GM18499 (cell line): ENCODE data around the gene CD7.
"Not testable (repeated sequence)": the region's sequence is repeated elsewhere in the genome, so short reads cannot be mapped to it uniquely, and the experiment has no call there.

Source experiments
- ATAC-seq: cut with Tn5 transposase; IDR thresholded peaks from one replicate; pipeline ENCODE4 v1.9.1; 2021; ENCODE audit warnings: moderate number of reproducible peaks; ENCODE audit not compliant: insufficient read depth, unreplicated experiment

Gene CD7

DNA sequence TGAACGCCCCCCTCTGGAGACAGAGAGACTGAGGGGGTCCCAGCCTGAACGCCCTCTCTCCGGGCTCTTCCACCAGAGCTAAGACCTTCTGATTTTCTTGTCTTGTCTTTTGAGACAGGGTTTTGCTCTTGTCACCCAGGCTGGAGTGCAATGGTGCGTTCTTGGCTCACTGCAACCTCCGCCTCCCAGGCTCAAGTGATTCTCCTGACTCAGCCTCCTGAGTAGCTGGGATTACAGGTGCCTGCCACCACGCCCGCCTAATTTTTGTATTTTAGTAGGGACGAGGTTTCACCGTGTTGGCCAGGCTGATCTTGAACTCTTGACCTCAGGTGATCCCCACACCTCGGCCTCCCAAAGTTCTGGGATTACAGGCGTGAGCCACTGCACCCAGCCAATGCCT is 30.6 kb upstream of the CD7 start:
- ATAC-seq, result not testable (repeated sequence)

DNA sequence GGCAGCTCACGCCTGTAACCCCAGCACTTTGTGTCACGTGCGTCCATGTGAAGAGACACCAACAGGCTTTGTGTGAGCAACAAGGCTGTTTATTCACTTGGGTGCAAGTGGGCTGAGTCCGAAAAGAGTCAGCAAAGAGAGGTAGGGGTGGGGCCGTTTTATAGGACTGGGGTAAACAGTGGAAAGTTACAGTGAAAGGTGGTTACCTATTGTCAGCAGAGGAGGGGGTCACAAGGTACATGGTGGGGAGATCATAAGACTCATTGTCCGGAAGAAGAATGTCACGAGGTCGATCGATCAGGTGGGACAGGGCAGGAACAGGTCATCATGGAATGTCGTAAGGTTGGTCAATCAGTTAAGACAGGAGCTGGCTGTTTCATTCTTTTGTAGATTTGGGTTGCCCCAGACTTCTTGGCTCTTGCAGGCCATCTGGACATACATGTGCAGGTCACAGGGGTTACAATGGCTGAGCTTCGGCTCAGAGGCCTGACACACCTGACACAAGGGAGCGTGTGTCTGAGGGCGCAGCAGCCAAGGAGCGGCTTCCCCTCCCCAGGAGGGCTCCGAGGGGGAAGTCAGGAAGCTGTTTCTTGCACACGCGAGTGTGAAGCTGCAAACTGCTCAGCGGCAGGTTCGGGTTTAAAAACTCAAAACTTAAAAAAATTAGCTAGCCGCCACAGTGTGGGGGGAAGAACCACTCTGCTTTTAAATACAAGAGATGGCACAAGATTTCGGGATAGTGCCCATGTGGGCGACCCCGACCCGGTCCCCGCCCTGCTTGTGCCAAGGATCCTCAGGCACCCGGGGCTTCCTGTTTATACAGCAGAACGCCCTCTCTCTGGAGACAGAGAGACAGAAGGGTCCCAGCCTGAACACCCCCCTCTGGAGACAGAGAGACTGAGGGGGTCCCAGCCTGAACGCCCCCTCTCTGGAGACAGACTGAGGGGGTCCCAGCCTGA is 29.2 kb upstream of the CD7 start:
- ATAC-seq, result no peak

DNA sequence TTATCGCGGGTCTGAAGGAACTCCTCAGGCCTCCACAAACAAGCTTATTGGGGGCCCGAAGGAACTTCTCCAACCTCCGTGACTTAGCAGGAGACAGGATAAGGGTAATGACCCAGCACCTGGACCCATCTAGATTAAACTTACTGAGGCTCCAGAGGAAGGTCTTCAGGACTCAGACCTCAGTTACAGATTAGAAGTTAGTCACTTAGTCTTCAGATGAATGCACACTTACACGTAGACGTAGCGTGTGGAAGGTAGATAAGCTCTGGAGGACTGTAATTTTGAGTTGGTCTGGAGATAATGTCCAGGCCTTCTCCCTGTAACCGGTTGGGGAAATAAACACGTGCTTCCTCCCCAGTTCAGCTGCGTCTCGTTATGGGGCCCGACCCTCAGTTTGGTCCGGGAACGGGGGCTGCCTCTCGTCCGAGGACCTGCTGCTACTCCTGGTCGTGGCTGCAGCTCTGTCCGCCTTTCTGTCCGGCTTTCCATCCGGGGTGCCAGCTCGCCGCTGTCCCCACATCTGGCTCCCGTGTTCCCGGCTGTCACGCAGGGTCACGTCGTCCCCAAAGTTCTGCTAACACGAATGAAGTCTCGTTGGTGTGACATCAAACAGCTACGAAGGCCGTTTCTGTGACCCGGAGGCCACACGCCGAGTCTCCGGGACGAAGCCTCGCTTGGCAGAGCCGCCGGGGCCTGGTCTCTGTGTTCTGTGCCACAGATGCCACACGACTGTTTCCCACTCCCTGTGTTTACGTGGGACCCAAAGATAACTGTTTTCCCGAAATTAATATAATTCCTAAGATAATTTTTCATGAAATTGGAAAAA is 28.0 kb upstream of the CD7 start:
- no peak for ATAC-seq

DNA sequence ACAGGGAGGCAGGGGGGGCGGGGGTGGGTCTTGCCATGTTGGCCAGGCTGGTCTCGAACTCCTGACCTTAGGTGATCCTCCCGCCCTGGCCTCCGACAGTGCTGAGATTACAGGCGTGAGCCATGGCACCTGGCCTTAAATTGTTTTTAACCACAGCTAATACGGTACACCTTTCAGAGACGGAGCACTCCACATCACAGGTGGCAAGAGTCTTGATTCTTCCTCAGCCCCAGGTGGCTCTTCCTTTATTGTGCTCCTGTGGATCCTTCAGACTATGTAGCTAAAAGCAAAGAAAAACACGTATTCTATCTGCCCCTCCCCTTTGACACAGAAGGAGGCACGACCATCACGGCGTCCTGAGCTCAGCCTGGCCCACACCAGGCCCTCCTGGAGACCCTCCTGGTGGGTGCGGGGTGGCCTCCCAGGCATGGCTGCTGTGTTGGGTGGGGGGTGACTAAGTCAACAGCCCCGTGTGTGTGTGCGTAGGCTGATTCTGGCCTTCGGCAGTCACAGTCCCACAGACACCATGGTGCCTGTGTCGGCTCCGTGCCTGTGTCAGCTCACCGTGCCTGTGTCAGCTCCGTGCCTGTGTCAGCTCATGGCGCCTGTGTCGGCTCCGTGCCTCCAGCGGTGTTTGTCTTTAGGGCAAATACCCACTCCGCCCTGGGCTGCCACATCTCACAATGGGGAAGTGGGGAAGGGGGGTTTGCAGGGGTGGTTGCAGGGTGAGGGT is 26.9 kb upstream of the CD7 start:
- no peak for ATAC-seq

DNA sequence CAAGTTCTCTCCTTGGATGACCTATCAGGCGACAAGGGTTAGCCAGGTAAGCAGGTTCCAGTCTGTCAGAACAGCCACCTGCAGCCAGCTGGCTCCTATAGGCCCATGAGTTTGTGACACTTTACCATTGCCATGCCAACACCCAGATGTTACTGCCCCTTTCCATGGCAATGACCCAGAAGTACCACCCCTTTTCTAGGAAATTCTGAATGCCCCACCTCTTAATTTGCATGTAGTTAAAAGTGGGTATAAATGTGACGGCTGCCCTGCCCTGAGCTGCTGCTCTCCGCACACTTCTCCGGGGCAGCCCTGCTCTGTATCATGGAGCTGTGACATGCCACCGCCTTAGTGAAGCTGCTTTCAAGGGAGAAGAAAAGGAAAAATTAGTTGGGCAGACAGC is 26.2 kb upstream of the CD7 start:
- no peak for ATAC-seq

DNA sequence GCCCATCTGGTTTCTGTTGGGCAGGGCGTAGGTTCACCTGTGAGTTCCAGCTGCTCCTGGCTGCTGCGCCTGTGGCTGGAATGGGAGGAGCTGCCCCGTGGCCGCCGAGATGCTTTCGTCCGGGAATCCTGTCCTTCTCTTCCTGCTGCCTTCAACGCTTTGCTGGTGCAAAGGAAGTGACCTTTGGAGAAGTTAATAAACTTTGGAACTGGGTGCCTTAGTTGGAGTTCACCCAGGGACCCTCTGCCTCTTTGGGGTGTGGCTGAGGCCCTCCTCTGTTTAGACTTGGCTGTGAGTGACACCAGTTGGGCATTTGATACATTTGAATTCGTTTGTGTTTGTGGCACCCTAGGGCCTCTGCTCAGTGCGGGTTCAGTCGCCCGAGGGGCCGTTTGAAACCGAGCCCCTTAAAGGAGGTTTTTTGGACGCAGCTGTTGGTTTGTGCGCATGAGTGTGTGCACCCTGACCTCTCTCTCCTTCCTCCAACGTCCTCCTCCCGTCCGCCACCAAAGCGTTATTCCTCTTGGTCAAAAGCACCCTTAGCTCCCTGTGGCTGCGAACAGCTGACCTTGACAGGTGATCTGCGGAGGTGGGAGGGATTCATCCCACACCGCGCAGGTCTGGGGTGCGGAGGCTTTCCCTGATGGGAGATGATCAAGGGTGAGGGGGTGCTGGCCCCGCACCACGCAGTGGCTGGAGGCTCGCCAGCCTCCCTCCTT is 25.1 kb upstream of the CD7 start:
- ATAC-seq, result no peak

DNA sequence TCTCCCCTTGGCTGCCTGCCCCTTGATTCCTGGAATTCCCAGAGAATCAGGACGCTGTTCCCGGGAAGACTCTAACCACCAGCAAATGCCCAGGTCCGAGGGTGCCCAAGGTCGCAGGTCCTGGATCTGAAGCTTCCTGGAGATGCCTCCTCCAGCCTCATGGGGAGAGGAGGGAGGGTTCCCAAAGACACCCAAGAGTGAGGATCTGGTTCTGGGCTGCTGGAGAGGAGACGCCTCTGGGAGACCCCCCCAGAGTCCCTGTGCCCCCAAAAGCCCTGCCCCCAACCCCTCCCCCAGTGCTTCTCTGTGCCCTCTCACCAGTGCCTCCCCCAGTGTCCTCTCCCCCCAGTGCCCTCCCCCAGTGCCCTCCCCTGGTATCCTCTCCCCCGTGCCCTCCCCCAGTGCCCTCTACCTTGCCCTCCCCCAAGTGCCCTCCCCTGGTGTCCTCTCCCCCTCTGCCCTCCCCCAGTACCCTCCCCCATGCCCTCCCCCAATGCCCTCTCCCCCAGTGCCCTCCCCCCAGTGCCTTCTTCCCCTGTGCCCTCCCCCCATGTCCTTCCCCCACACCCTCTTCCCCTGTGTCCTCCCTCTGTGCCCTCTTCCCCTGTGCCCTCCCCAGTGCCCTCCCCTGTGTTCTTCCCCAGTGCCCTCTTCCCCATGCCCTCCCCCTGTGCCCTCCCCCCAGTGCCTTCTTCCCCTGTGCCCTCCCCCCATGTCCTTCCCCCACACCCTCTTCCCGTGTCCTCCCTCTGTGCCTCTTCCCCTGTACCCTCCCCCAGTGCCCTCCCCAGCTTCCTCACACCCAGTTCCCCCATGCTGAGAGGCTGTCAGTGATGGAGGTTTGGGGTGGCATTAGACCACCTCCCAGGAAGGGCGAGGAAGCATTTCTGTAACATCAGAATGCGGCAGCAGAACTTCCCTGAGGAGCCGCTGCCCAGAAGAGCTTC is 22.5 kb upstream of the CD7 start:
- ATAC-seq, result no peak

DNA sequence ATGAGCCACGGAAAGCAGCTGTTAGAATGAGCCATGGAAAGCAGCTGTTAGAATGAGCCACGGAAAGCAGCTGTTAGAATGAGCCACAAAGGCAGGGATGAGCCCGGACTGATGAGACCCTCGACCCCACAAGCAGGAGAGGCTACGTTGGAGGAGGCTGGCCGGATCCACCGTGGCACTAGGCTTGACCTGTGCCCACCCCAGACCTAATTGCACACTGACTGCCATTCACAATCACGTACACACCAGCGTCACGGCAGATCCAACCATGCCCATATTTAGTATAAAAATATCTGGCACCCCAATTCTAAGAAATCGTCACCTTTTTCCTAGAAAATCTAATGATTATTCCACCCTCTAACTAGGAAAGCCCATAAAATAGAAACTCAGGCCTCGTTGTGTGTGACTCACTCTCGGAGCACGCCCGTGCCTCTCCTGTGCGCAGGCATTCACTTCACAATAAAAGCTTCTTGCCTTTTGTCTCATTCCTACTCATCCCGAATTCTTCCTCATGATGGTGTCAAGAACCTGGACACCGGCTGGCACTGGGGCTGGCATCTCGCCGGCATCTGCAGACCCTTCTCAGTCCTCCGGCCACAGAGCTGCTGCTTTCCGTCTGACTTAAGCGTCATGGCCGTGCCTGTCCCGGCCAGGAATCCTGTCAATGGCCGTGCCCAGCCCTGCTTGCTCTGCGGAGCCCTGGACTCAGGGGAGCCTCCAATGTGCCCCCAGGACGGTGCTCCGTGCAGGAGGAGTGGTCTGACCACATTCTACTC is 21.6 kb upstream of the CD7 start:
- ATAC-seq, result no peak

DNA sequence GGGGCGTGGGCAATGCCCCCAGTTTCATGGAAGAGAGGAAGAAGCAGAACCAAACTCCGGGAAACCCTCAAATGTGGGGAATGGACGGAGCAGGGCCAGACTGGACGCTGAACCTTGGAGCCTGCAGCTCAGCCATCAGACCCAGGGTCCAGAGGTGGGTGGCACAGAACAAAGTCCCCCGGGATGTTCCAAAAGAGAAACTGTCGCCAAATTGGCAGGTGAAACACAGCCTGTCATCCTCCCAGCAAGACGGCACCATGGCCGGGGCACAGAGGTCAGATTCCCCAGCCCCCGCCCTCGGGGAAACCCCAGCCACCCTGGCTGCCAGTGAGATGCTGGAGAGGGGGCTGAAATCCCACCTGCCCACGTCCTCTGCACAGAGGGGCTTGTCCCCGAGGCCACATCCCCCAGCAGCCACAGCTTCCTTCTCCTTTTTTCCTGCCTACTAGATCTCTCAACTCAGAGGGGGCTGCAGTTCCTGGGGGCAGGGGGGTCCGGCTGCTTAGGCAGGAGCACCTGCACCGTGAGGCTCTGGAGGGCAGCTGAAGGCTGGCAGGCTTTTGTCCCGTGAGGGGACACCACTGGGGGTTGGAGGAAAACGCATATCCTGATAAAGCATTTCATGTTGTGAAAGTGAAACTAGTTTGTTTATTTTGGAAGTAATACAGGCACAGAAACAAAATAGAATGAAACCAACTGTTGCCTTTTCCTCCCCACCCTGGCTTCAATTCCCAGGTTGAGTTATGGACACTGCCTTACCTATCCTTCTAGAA is 17.4 kb upstream of the CD7 start:
- ATAC-seq, result no peak

DNA sequence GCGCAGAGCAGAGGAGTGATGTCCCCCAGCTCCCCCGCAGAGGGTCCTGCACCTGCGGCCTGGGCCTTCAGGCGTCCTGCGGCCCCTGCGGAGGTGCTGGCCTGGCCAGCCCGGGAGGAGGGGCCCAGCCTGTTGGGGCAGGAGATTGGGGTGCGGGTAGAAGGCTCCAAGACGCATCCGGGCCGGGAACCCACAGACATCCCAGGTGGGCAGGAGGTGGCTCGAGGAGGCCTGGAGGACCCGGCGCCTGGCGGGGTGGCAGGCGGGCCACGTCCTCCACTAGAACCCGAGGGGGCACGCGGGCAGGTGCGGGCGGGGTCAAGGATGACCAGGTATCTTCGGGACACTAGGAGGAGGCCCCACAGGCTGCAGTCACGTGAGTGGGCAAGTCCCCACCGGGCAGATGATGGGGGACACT is 16.8 kb upstream of the CD7 start:
- ATAC-seq, result no peak

DNA sequence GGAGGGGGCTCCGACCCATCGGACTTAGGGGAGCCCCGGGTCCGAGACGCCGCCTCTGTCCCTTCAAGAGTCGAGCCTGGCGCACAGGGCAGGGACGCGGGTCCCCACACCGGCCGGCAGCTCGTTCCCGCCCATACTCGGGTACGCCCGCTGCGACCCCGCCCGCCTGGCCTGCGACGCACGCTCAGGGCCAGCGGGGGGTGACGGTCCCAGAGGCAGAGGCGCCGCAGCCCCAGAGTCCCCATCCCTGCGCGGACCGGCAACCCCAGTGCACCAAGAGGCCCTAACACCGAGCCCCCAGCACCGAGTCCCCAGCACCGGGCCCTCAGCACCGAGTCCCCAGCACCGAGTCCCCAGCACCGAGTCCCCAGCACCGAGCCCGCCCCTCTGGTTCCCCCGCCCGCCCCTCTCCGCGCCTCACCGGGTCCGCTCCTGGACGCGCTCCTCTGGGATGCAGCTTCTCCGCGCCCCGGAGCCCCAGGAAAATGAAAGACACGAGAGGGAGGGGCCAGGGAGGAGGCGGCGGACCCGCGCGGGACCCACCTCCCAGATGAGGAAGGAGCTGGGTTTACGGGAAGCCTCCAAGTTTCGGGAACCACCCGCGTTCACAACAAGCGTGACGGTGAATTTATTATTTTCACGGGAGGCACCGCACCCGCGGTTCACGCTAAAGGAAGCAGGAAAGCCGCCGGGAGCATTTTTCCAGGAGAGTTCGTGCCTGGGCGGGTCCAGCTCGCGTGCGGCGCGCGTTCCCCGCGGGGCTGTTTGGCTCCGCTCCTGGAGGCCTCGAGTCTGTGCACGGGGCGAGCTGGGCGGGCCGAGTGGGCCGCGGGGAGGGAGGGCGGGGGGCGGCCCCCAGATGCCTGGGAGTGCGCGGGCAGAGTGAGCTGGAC is 16.1 kb upstream of the CD7 start, which contains the start of gene SECTM1:
Gene SECTM1, minus strand, starts transcription at position 488 of the 893 bp plus-strand sequence. CDS start 6,526 bp downstream, outside the sequence.
- no peak for ATAC-seq

DNA sequence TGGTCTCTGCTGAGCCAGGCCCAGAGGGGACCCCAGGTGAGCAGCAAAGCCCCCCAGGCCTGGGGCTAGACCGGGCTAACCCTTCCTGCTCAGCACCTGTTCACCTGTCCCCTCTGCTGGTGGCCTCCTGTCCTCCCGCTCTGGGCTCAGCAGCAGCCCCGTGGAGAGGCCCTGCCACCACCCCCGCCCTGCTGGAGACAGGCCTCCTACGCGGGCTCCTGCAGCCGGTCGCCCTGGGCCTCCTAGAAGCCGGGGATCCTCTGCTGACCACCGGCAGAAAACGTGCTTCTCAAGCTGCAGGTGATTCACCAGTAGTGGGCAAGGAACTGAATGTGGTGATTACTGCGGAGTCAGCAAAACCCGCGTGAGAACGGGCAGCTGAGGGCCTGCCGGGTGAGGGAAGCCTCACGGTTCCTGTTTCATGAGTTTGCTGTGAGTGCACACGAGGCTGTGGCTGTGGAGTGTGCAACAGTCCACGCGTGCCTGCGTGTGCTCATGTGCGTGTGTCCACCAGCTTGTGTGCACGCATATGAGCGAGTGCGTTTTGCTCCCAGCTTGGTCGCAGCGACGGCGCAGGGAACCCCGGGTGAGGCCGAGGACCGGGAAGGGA is 15.4 kb upstream of the CD7 start:
- no peak for ATAC-seq

DNA sequence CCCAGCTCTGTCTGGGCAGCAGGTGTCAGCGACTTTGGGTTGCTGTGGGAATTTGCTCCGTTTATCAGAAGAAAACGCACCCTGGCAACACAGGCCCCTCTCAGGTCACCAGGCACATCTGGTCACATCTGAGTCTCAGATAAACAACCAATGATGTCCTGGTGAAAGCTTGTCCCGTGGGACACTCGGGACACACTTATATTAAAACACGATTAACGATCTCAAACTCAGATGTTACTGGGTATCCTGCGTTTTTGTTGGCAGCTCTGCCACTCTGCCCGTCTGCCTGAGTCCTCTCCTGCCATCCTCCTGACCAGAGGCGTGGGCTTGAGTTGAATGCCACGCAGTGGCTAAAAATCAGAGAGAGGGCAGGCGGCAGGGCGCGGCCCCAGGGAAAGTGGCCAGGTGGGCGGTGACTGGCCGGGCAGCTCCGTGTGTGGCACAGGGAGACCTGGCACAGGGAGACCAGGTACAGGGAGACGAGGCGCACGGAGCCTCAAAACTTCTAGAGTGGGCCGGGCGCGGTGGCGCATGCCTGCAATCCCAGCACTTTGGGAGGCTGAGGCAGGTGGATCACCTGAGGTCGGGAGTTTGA is 14.0 kb upstream of the CD7 start:
- no peak for ATAC-seq

DNA sequence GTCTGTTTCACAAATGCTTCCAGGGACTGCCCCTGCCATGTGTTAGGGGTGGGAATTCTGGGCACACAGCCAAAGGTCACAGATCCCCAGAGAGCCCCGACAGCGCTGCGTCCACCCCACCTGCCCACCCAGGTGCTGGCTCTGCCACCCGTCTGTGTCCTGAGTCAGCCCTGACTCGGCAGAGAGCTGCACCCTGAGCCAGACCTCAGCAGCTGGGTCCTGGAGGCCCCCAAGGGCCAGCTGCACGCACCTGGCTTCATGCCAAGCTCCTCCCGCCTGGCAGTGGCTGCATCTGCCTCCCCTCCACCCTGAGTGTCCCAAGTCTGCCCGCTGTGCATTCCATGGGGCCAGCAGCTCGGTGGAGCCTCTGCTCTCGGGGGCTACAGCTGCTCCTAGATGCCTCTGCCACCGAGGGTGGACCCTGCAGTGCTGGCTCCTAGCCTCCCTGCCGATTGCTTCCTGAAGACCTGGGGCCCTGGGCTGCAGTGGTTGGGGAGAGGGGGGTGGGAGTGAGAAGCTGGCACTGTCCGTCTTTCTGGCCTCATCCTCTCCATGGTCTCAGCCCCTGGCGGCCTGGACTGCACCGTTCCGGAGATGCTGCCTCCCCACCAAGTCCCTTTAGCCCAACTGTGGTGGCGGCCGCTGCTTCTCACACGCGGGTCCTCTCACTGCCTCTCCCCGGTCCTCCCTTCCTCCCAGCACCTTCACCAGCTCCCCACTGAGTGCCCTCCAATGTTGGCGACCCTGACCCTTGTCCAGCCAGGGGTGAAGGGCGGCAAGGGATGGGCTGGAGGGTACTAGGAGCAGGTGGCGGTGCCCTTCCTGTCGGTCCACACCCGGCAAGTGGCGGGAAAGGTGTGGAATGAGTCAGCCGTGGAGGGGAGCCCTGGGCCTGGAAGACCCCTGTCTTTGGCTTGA is 13.2 kb upstream of the CD7 start:
- no peak for ATAC-seq
